Measurements from ENCODE around the gene CD8B2.

- TF ChIP-seq ZSCAN20 (CRISPR knock-in tag; IDR thresholded peaks at IDR 0.05) (no peak), MAZ (IDR thresholded peaks at IDR 0.05; ENCODE audit: borderline replicate concordance, low read depth, low read length) (no peak), RAD21 (conservative IDR thresholded peaks at IDR 0.05 in 1 of 2, IDR thresholded peaks at IDR 0.05 in 1 of 2) (no peak), RFX5 (IDR thresholded peaks at IDR 0.05) (no peak), CTCF (IDR thresholded peaks at IDR 0.05) (no peak), CEBPB (IDR thresholded peaks at IDR 0.05) (no peak), JUNB (IDR thresholded peaks at IDR 0.05) (no peak), RCOR1 (IDR thresholded peaks at IDR 0.05; ENCODE audit: low read depth, low read length) (no peak), CHD2 (IDR thresholded peaks at IDR 0.05; ENCODE audit: low read length, partially characterized antibody) (no peak), POLR2A (IDR thresholded peaks at IDR 0.05; ENCODE audit: low read length) (no peak), NR3C1 (IDR thresholded peaks at IDR 0.05) (no peak), KDM5A (IDR thresholded peaks at IDR 0.05) (no peak)
These were observed 32.6 kb downstream of the CD8B2 start for GRCh38 chr2:106519767-106520166.

All from A549 (cell line).